ENCODE results near the gene DNAL1. TPM values are rescaled to one million over a fixed set of nuclear protein-coding genes. Genes with fewer than 3 reads are reported as not detected.

DNAL1 gene
- total RNA-seq, result 5.3 and 8.5 TPM in 2 replicates

GRCh38 chr14:73644531-73645247 is at the start of gene DNAL1:
Gene DNAL1 (plus strand): TSS chr14:73644986. CDS start chr14:73645040, 54 bp downstream.
- Mint-ChIP-seq H3K4me3 (peak within 1 kb of the TSS; percentile 86), H3K27ac (peak within 1 kb of the TSS; percentile 71), H3K4me1 (ENCODE audit: low read depth) (peaks cover 15% of the 10 kb centered on the region), H3K9me3 (no peaks in the 10 kb centered on the region), H3K36me3 (ENCODE audit: low read depth) (no peaks in the 10 kb centered on the region), H3K27me3 (ENCODE audit: insufficient read depth) (no peaks in the 10 kb centered on the region)
- intact Hi-C loops (cut with micrococcal nuclease), result loop anchor here (1.0 to 5.0 kb wide), 10 partner anchors 11 to 586 kb away; partner anchors contain the start of genes ACOT2, ALDH6A1, LIN52 and RBM25
- peak; percentile 92 for DNase-seq (ENCODE audit: low spot score)

GRCh38 chr14:73599499-73599898 is 45.3 kb upstream of the DNAL1 start:
- intact Hi-C loops (cut with micrococcal nuclease), result no loop called here
- peaks cover 3% of the 10 kb centered on the region for H3K27me3 Mint-ChIP-seq (ENCODE audit: insufficient read depth)
- H3K9me3 Mint-ChIP-seq, result no peaks in the 10 kb centered on the region
- H3K36me3 Mint-ChIP-seq (ENCODE audit: low read depth), result no peaks in the 10 kb centered on the region
- no peaks in the 10 kb centered on the region for H3K4me1 Mint-ChIP-seq (ENCODE audit: low read depth)
- no peak for DNase-seq (ENCODE audit: low spot score)
- H3K4me3 Mint-ChIP-seq, result no peak overlapping the region
- no peak overlapping the region for H3K27ac Mint-ChIP-seq

- no peaks in the 10 kb centered on the region for H3K36me3 Mint-ChIP-seq (ENCODE audit: low read depth)
- H3K4me1 Mint-ChIP-seq (ENCODE audit: low read depth), result peaks cover 5% of the 10 kb centered on the region
- intact Hi-C loops (cut with micrococcal nuclease), result no loop called here
- no peak overlapping the region for H3K4me3 Mint-ChIP-seq
- H3K27ac Mint-ChIP-seq, result no peak overlapping the region
- peaks cover 3% of the 10 kb centered on the region for H3K27me3 Mint-ChIP-seq (ENCODE audit: insufficient read depth)
- no peak for DNase-seq (ENCODE audit: low spot score)
- H3K9me3 Mint-ChIP-seq, result no peaks in the 10 kb centered on the region
Observed at GRCh38 chr14:73602994-73603393, 41.8 kb upstream of the DNAL1 start.

- no peak for DNase-seq (ENCODE audit: low spot score)
- Mint-ChIP-seq H3K27ac (no peak overlapping the region), H3K27me3 (ENCODE audit: insufficient read depth) (no peaks in the 10 kb centered on the region), H3K36me3 (ENCODE audit: low read depth) (no peaks in the 10 kb centered on the region), H3K4me1 (ENCODE audit: low read depth) (peaks cover 5% of the 10 kb centered on the region), H3K9me3 (no peaks in the 10 kb centered on the region), H3K4me3 (no peak overlapping the region)
- intact Hi-C loops (cut with micrococcal nuclease), result no loop called here
Observed at GRCh38 chr14:73606271-73606670, 38.5 kb upstream of the DNAL1 start.

GRCh38 chr14:73607241-73607640 is 37.5 kb upstream of the DNAL1 start:
- DNase-seq (ENCODE audit: low spot score), result no peak
- H3K36me3 Mint-ChIP-seq (ENCODE audit: low read depth), result no peaks in the 10 kb centered on the region
- H3K4me1 Mint-ChIP-seq (ENCODE audit: low read depth), result peaks cover 5% of the 10 kb centered on the region
- no peaks in the 10 kb centered on the region for H3K9me3 Mint-ChIP-seq
- H3K27ac Mint-ChIP-seq, result no peak overlapping the region
- intact Hi-C loops (cut with micrococcal nuclease), result no loop called here
- no peak overlapping the region for H3K4me3 Mint-ChIP-seq
- no peaks in the 10 kb centered on the region for H3K27me3 Mint-ChIP-seq (ENCODE audit: insufficient read depth)

- Mint-ChIP-seq H3K36me3 (ENCODE audit: low read depth) (no peaks in the 10 kb centered on the region), H3K9me3 (no peaks in the 10 kb centered on the region), H3K27me3 (ENCODE audit: insufficient read depth) (peaks cover 3% of the 10 kb centered on the region), H3K4me1 (ENCODE audit: low read depth) (peaks cover 11% of the 10 kb centered on the region), H3K27ac (no peak overlapping the region), H3K4me3 (no peak overlapping the region)
- intact Hi-C loops (cut with micrococcal nuclease), result no loop called here
- DNase-seq (ENCODE audit: low spot score), result no peak
Observed at GRCh38 chr14:73610687-73611086, 34.1 kb upstream of the DNAL1 start.

- peak within 1 kb of the TSS; percentile 52 for H3K27ac Mint-ChIP-seq
- no peaks in the 10 kb centered on the region for H3K36me3 Mint-ChIP-seq (ENCODE audit: low read depth)
- H3K9me3 Mint-ChIP-seq, result no peaks in the 10 kb centered on the region
- peak within 1 kb of the TSS; percentile 83 for H3K4me3 Mint-ChIP-seq
- H3K27me3 Mint-ChIP-seq (ENCODE audit: insufficient read depth), result peaks cover 7% of the 10 kb centered on the region
- DNase-seq (ENCODE audit: low spot score), result peak; percentile 54
- intact Hi-C loops (cut with micrococcal nuclease), result loop anchor here (1.0 to 2.0 kb wide), 2 partner anchors 22 to 43 kb away; partner anchors contain the start of genes ACOT2 and ACOT4
- peaks cover 5% of the 10 kb centered on the region for H3K4me1 Mint-ChIP-seq (ENCODE audit: low read depth)
Observed at GRCh38 chr14:73612339-73613045, 32.3 kb upstream of the DNAL1 start, which contains the start of gene ACOT6. Gene ACOT6 (plus strand): TSS chr14:73612517. CDS start chr14:73612572, 55 bp downstream.

GRCh38 chr14:73613046-73613383 is 31.8 kb upstream of the DNAL1 start:
- Mint-ChIP-seq H3K27me3 (ENCODE audit: insufficient read depth) (peaks cover 7% of the 10 kb centered on the region), H3K27ac (peak overlapping the region; percentile 52), H3K4me3 (peak overlapping the region; percentile 83), H3K9me3 (no peaks in the 10 kb centered on the region), H3K36me3 (ENCODE audit: low read depth) (no peaks in the 10 kb centered on the region), H3K4me1 (ENCODE audit: low read depth) (peaks cover 5% of the 10 kb centered on the region)
- intact Hi-C loops (cut with micrococcal nuclease), result loop anchor here (2.0 kb wide), 1 partner anchor 22 kb away; the partner anchor contains the start of gene ACOT4
- no peak for DNase-seq (ENCODE audit: low spot score)

GRCh38 chr14:73613419-73613963 is 31.3 kb upstream of the DNAL1 start:
- peaks cover 5% of the 10 kb centered on the region for H3K4me1 Mint-ChIP-seq (ENCODE audit: low read depth)
- H3K9me3 Mint-ChIP-seq, result no peaks in the 10 kb centered on the region
- DNase-seq (ENCODE audit: low spot score), result no peak
- H3K4me3 Mint-ChIP-seq, result peak overlapping the region; percentile 83
- intact Hi-C loops (cut with micrococcal nuclease), result loop anchor here (2.0 kb wide), 1 partner anchor 23 kb away; the partner anchor contains the start of gene ACOT4
- H3K27me3 Mint-ChIP-seq (ENCODE audit: insufficient read depth), result peaks cover 7% of the 10 kb centered on the region
- H3K27ac Mint-ChIP-seq, result no peak overlapping the region
- no peaks in the 10 kb centered on the region for H3K36me3 Mint-ChIP-seq (ENCODE audit: low read depth)

- peaks cover 10% of the 10 kb centered on the region for H3K27me3 Mint-ChIP-seq (ENCODE audit: insufficient read depth)
- no peaks in the 10 kb centered on the region for H3K9me3 Mint-ChIP-seq
- intact Hi-C loops (cut with micrococcal nuclease), result no loop called here
- H3K4me3 Mint-ChIP-seq, result no peak overlapping the region
- peaks cover 5% of the 10 kb centered on the region for H3K4me1 Mint-ChIP-seq (ENCODE audit: low read depth)
- no peaks in the 10 kb centered on the region for H3K36me3 Mint-ChIP-seq (ENCODE audit: low read depth)
- H3K27ac Mint-ChIP-seq, result no peak overlapping the region
- DNase-seq (ENCODE audit: low spot score), result no peak
Observed at GRCh38 chr14:73616831-73617230, 28.0 kb upstream of the DNAL1 start.

- Mint-ChIP-seq H3K4me1 (ENCODE audit: low read depth) (no peaks in the 10 kb centered on the region), H3K36me3 (ENCODE audit: low read depth) (no peaks in the 10 kb centered on the region), H3K9me3 (no peaks in the 10 kb centered on the region), H3K27ac (no peak overlapping the region), H3K27me3 (ENCODE audit: insufficient read depth) (peaks cover 7% of the 10 kb centered on the region), H3K4me3 (no peak overlapping the region)
- intact Hi-C loops (cut with micrococcal nuclease), result no loop called here
- DNase-seq (ENCODE audit: low spot score), result no peak
Observed at GRCh38 chr14:73619524-73619923, 25.3 kb upstream of the DNAL1 start.

GRCh38 chr14:73620268-73620667 is 24.5 kb upstream of the DNAL1 start:
- Mint-ChIP-seq H3K4me3 (no peak overlapping the region), H3K4me1 (ENCODE audit: low read depth) (no peaks in the 10 kb centered on the region), H3K27me3 (ENCODE audit: insufficient read depth) (peaks cover 7% of the 10 kb centered on the region), H3K9me3 (no peaks in the 10 kb centered on the region), H3K36me3 (ENCODE audit: low read depth) (no peaks in the 10 kb centered on the region), H3K27ac (no peak overlapping the region)
- no peak for DNase-seq (ENCODE audit: low spot score)
- intact Hi-C loops (cut with micrococcal nuclease), result no loop called here

- H3K4me3 Mint-ChIP-seq, result no peak overlapping the region
- no peaks in the 10 kb centered on the region for H3K36me3 Mint-ChIP-seq (ENCODE audit: low read depth)
- no peak overlapping the region for H3K27ac Mint-ChIP-seq
- H3K27me3 Mint-ChIP-seq (ENCODE audit: insufficient read depth), result peaks cover 1% of the 10 kb centered on the region
- no peak for DNase-seq (ENCODE audit: low spot score)
- H3K9me3 Mint-ChIP-seq, result no peaks in the 10 kb centered on the region
- intact Hi-C loops (cut with micrococcal nuclease), result no loop called here
- no peaks in the 10 kb centered on the region for H3K4me1 Mint-ChIP-seq (ENCODE audit: low read depth)
Observed at GRCh38 chr14:73623504-73624054, 21.2 kb upstream of the DNAL1 start.

All from activated T-helper 1 cell treated with anti-CD3 and anti-CD28 coated beads, Interleukin-12 subunit alpha, Interleukin-12 subunit beta, Interleukin-2, Interleukin-4 antibody, amounts not matched to agents 30 ng/mL and 10 ng/mL and 1 ng/mL, durations not matched to agents 14 hours and 24 hours and 36 hours (primary cell).